CD14-positive monocyte (primary cell): ENCODE measurements around the gene OSBP2. TPM values are rescaled to one million over a fixed set of nuclear protein-coding genes. Genes with fewer than 3 reads are reported as not detected.

Source experiments
- DNase-seq, 3 donors: peaks; one replicate each; pipeline ENCODE4 v3.0.0-alpha.2; 2011 to 2022
- H2AFZ ChIP-seq: 2 replicates; pipeline ENCODE4 v1.6.0; 2012; ENCODE audit warnings: mild to moderate bottlenecking, low read depth, low read length, inconsistent platforms; ENCODE audit not compliant: insufficient read depth, poor library complexity, severe bottlenecking
- H3K27ac ChIP-seq, 2 donors: 1 replicate in 1 of 2; 2 replicates in 1 of 2; pipeline ENCODE4 v1.5.1; 2012 to 2013; ENCODE audit warnings: low read length in 2 of 2, control low read depth in 1 of 2, inconsistent platforms in 1 of 2, low read depth in 1 of 2, mild to moderate bottlenecking in 1 of 2
- H3K27me3 ChIP-seq, 2 donors: one replicate each; pipeline versions ENCODE4 v1.6.0 to v1.6.1; 2011 to 2013; ENCODE audit warnings: low read length in 2 of 2; ENCODE audit not compliant: control insufficient read depth in 2 of 2, insufficient read depth in 2 of 2
- H3K36me3 ChIP-seq, 2 donors: replicated peaks in 1 of 2; 1 replicate in 1 of 2; 2 replicates in 1 of 2; pipeline versions ENCODE4 v1.5.1 to v1.6.1; 2012 to 2013; ENCODE audit warnings: low read length in 2 of 2, control low read depth in 1 of 2, inconsistent platforms in 1 of 2, mild to moderate bottlenecking in 1 of 2; ENCODE audit not compliant: insufficient read depth in 2 of 2, control insufficient read depth in 1 of 2
- H3K4me1 ChIP-seq, 2 donors: 1 replicate in 1 of 2; 2 replicates in 1 of 2; pipeline versions ENCODE4 v1.5.1 to v1.6.1; 2012 to 2013; ENCODE audit warnings: low read length in 2 of 2, control low read depth in 1 of 2, inconsistent platforms in 1 of 2, mild to moderate bottlenecking in 1 of 2, moderate library complexity in 1 of 2; ENCODE audit not compliant: insufficient read depth in 2 of 2, control insufficient read depth in 1 of 2
- H3K4me2 ChIP-seq: replicated peaks from 2 replicates; pipeline ENCODE3; 2012; ENCODE audit warnings: low read length, moderate library complexity, mild to moderate bottlenecking; ENCODE audit not compliant: poor library complexity, severe bottlenecking; ENCODE audit errors: extremely low read depth
- H3K4me3 ChIP-seq, 3 experiments: fragments of 200-600 bp in 1 of 3; sonication (generic) in 1 of 3; replicated peaks in 1 of 3; 1 replicate in 2 of 3; 2 replicates in 1 of 3; pipeline ENCODE4 v1.5.1; 2011 to 2013; ENCODE audit warnings: low read length in 3 of 3, mild to moderate bottlenecking in 3 of 3, control low read depth in 2 of 3, low read depth in 2 of 3, inconsistent platforms in 1 of 3, moderate library complexity in 1 of 3
- H3K79me2 ChIP-seq: 2 replicates; pipeline ENCODE4 v1.6.0; 2012; ENCODE audit warnings: mild to moderate bottlenecking, control low read depth, inconsistent platforms, low read length, moderate library complexity; ENCODE audit not compliant: insufficient read depth
- H3K9ac ChIP-seq: 2 replicates; pipeline ENCODE4 v1.6.0; 2017; ENCODE audit warnings: low read length, mild to moderate bottlenecking; ENCODE audit not compliant: insufficient read depth, poor library complexity, severe bottlenecking
- H3K9me3 ChIP-seq, 2 donors: replicated peaks in 1 of 2; 1 replicate in 1 of 2; 2 replicates in 1 of 2; pipeline versions ENCODE4 v1.5.1 to v1.6.1; 2012 to 2013; ENCODE audit warnings: low read length in 2 of 2, control low read depth in 1 of 2; ENCODE audit not compliant: control insufficient read depth in 1 of 2, insufficient read depth in 1 of 2
- H4K20me1 ChIP-seq: 2 replicates; pipeline ENCODE4 v1.6.0; 2012; ENCODE audit warnings: mild to moderate bottlenecking, low read length, control low read depth, moderate library complexity; ENCODE audit not compliant: insufficient read depth
- H3K27ac Mint-ChIP-seq, 7 donors: one replicate each; pipeline ENCODE4 v1.8.0; 2020; ENCODE audit warnings: mild to moderate bottlenecking in 7 of 7, mixed read lengths in 7 of 7, moderate library complexity in 6 of 7, inconsistent platforms in 2 of 7
- H3K27me3 Mint-ChIP-seq, 3 donors: one replicate each; pipeline ENCODE4 v1.8.0; 2021 to 2022; ENCODE audit warnings: low read depth in 3 of 3, mild to moderate bottlenecking in 3 of 3, mixed read lengths in 3 of 3, moderate library complexity in 3 of 3, inconsistent platforms in 1 of 3
- H3K36me3 Mint-ChIP-seq, 2 donors: one replicate each; pipeline ENCODE4 v1.8.0; 2020; ENCODE audit warnings: mixed read lengths in 2 of 2, inconsistent platforms in 1 of 2, mild to moderate bottlenecking in 1 of 2
- H3K4me1 Mint-ChIP-seq: one replicate; pipeline ENCODE4 v1.8.0; 2020; ENCODE audit warnings: mild to moderate bottlenecking, mixed read lengths
- H3K4me3 Mint-ChIP-seq, 2 donors: one replicate each; pipeline ENCODE4 v1.8.0; 2020; ENCODE audit warnings: mild to moderate bottlenecking in 2 of 2, mixed read lengths in 2 of 2, moderate library complexity in 1 of 2
- H3K9me3 Mint-ChIP-seq, 7 donors: one replicate each; pipeline ENCODE4 v1.8.0; 2020 to 2022; ENCODE audit warnings: mixed read lengths in 7 of 7, mild to moderate bottlenecking in 6 of 7, moderate library complexity in 6 of 7, inconsistent platforms in 2 of 7
- CTCF ChIP-seq: fragments of 200-600 bp; IDR thresholded peaks from one replicate; pipeline ENCODE4 v1.8.0; 2022; ENCODE audit warnings: antibody characterized with exemption, mild to moderate bottlenecking
- WGBS: methylation state at CpG from one replicate; pipeline ENCODE4 v1.1.5; 2013; ENCODE audit warnings: missing lambda C conversion rate; ENCODE audit not compliant: insufficient coverage; 5-methylcytosine and 5-hydroxymethylcytosine counted together
- intact Hi-C, 2 donors: fragments of 100-400 bp; cut with micrococcal nuclease; formaldehyde crosslinking; loops; one replicate each; pipeline versions ENCODE4 v1.15.0 to v1.15.1; 2023
- polyA plus RNA-seq, 3 donors: library from polyadenylated mRNA; depleted of rRNA in 1 of 3; unstranded in 2 of 3; stranded (reverse) in 1 of 3; fragments of 300-500 nt in 2 of 3; fragments of >200 nt in 1 of 3; fragmentation: Illumina TruSeq in 2 of 3; gene quantifications; 1 replicate in 2 of 3; 2 replicates in 1 of 3; pipeline ENCODE4 v1.2.3, GENCODE V29; 2012 to 2021

Gene OSBP2
- polyA plus RNA-seq, 3 donors, result 0.21 to 0.54 TPM; not detected in 1

DNA sequence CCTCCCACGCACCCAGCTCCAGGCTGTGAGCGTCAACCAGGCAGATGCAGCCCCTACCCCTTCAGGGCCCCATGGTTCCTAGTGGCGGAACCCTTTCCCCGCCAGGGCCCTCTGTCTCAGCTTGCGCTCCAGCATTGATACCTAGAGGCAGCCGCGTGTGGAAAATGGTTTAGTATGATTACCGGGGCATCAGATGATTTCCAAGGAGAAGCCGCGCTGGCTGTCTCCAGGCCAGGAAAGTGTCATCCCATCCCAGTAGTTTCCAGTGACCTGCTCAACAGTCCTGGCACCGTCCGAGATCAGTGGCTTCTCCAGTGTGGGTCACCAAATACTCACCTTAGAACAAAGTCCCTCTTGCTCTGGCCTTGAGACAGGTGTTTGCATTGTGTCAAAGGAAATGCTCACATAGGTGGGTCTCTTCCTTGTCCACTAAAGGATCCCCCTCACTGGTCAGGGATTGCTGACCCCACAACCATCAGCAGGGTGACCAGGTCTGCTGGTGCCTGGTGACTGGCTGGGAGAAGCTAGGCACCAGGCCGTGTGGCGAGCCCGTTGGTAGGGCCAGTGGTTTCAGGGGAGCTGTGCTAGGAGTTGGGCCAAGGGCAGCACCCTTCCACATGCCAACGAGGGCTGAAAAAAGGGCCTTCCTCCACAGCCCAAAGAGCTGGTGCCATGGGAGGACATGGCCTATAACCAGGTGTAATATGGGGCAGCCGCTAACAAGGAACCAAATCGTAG lies 164.5 kb downstream of the OSBP2 start:
- Histone ChIP-seq H4K20me1 (no peaks in the 10 kb centered on the region), H3K27ac (no peak overlapping the region), H3K79me2 (no peaks in the 10 kb centered on the region), H2AFZ (no peak overlapping the region), H3K4me3 (no peak overlapping the region), H3K4me1 (no peaks in the 10 kb centered on the region), H3K27me3 (no peaks in the 10 kb centered on the region), H3K4me2 (no peak overlapping the region), H3K36me3 (no peaks in the 10 kb centered on the region), H3K9ac (no peak overlapping the region), H3K9me3 (peaks cover 4 to 9% of the 10 kb centered on the region in 2 donors)
- H3K27ac Mint-ChIP-seq, result no peak overlapping the region
- H3K36me3 Mint-ChIP-seq, result no peaks in the 10 kb centered on the region
- peaks cover 0 to 2% (median 0%) of the 10 kb centered on the region in 3 donors for H3K27me3 Mint-ChIP-seq
- H3K4me3 Mint-ChIP-seq, result no peak overlapping the region
- 99% methylated on average over 10 of the region's 18 CpGs for WGBS
- no peak for TF ChIP-seq CTCF
- peaks cover 3% of the 10 kb centered on the region for H3K4me1 Mint-ChIP-seq
- peaks cover 2 to 18% (median 6%) of the 10 kb centered on the region in 7 donors for H3K9me3 Mint-ChIP-seq
- no peak for DNase-seq
- intact Hi-C loops, result no loop called here

DNA sequence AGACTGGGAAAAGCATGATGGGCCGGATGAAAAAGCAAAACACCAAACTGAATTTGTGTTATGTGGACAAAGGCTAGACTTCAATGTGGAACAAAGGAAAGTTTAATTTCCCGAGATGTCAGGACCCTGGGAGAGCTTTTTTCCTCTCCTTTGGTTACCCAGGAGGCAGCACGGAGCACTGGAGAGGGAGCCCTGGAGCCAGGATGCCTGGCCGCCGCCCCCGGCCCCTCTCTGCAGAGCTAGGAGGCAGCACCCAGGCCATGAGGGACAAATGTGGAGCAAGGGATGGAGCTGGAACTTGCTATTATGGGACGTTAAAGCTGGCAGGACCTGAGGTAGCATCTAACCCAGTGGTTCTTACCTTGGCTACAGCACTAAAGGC lies 165.0 kb downstream of the OSBP2 start:
- 86% methylated on average over 7 of the region's 7 CpGs for WGBS
- TF ChIP-seq CTCF, result no peak
- no peaks in the 10 kb centered on the region for H3K27me3 ChIP-seq
- H3K79me2 ChIP-seq, result no peaks in the 10 kb centered on the region
- H4K20me1 ChIP-seq, result no peaks in the 10 kb centered on the region
- H3K9me3 ChIP-seq, result peaks cover 4 to 7% of the 10 kb centered on the region in 2 donors
- DNase-seq, result no peak
- H3K36me3 ChIP-seq, result no peaks in the 10 kb centered on the region
- H3K4me3 Mint-ChIP-seq, result no peak overlapping the region
- peaks cover 3% of the 10 kb centered on the region for H3K4me1 Mint-ChIP-seq
- peaks cover 0 to 2% (median 2%) of the 10 kb centered on the region in 3 donors for H3K27me3 Mint-ChIP-seq
- no peak overlapping the region for H3K27ac ChIP-seq
- H3K27ac Mint-ChIP-seq, result no peak overlapping the region
- no peak overlapping the region for H3K4me2 ChIP-seq
- H3K4me1 ChIP-seq, result no peaks in the 10 kb centered on the region
- no peak overlapping the region for H3K9ac ChIP-seq
- no peak overlapping the region for H2AFZ ChIP-seq
- no peak overlapping the region for H3K4me3 ChIP-seq
- intact Hi-C loops, result no loop called here
- no peaks in the 10 kb centered on the region for H3K36me3 Mint-ChIP-seq
- peaks cover 2 to 14% (median 6%) of the 10 kb centered on the region in 7 donors for H3K9me3 Mint-ChIP-seq
